Panc1 (cell line): ENCODE measurements around the gene SLC34A3. TPM values are rescaled to one million over a fixed set of nuclear protein-coding genes. Genes with fewer than 3 reads are reported as not detected.

ENCODE experiments used
- ATAC-seq: fragments of 200-7000 bp; cut with Tn5 transposase; 2 replicates; pipeline ENCODE4 v1.9.1; 2020; ENCODE audit warnings: mild to moderate bottlenecking, moderate library complexity
- BruUV-seq: library from RNA; stranded (reverse); fragments of 400-500 nt; replicated peaks from 2 replicates; lab custom pipeline; 2021; lab: Mats Ljungman, UMichigan
- CTCF ChIA-PET: fragments of 300-600 bp; sonication (Branson Sonifier 250); formaldehyde crosslinking; loops from one replicate; lab custom pipeline; 2022; ENCODE audit warnings: antibody characterized with exemption; lab: Charles Lee
- POLR2A ChIA-PET: fragments of 300-600 bp; sonication (Branson Sonifier 250); formaldehyde crosslinking; loops from one replicate; lab custom pipeline; 2022; ENCODE audit warnings: antibody characterized with exemption; lab: Charles Lee
- DNase-seq: peaks from one replicate; pipeline ENCODE4 v3.0.0-alpha.2; 2010; ENCODE audit warnings: low read depth, low spot score
- H3K27ac ChIP-seq: 2 replicates; pipeline ENCODE4 v1.5.1; 2011; ENCODE audit warnings: mild to moderate bottlenecking, low read length, inconsistent platforms
- H3K27me3 ChIP-seq: fragments of 200-500 bp; sonication (Bioruptor generic); 2 replicates; pipeline ENCODE4 v1.6.0; 2014; ENCODE audit warnings: low read length, inconsistent platforms; ENCODE audit not compliant: control insufficient read depth, insufficient read depth
- H3K36me3 ChIP-seq: fragments of 200-500 bp; sonication (Bioruptor generic); 2 replicates; pipeline ENCODE4 v1.5.1; 2014; ENCODE audit warnings: inconsistent platforms, mild to moderate bottlenecking, low read length, moderate library complexity; ENCODE audit not compliant: control insufficient read depth, insufficient read depth
- H3K4me1 ChIP-seq: 2 replicates; pipeline ENCODE4 v1.5.1; 2011; ENCODE audit warnings: inconsistent platforms, mild to moderate bottlenecking, low read length, moderate library complexity; ENCODE audit not compliant: control insufficient read depth, insufficient read depth
- H3K4me3 ChIP-seq, 2 experiments: 2 replicates each; pipeline ENCODE4 v1.5.1; 2011 to 2012; ENCODE audit warnings: low read depth in 2 of 2, low read length in 2 of 2, mild to moderate bottlenecking in 2 of 2, inconsistent platforms in 1 of 2, moderate library complexity in 1 of 2
- H3K9me3 ChIP-seq: fragments of 200-500 bp; sonication (Bioruptor generic); 2 replicates; pipeline ENCODE4 v1.5.1; 2014; ENCODE audit warnings: low read depth, mild to moderate bottlenecking, inconsistent platforms, low read length, moderate library complexity; ENCODE audit not compliant: control insufficient read depth, insufficient read depth
- POLR2AphosphoS5 ChIP-seq: IDR thresholded peaks from 2 replicates; pipeline ENCODE4 v1.6.1; 2012; ENCODE audit warnings: mild to moderate bottlenecking, low read depth, low read length, moderate library complexity
- SIN3A ChIP-seq: IDR thresholded peaks from 2 replicates; pipeline ENCODE4 v1.6.1; 2012; ENCODE audit warnings: low read depth, mild to moderate bottlenecking, low read length, moderate library complexity, borderline replicate concordance; ENCODE audit not compliant: insufficient read depth
- TCF7L2 ChIP-seq: IDR thresholded peaks from 2 replicates; pipeline ENCODE4 v1.6.1; 2011; ENCODE audit warnings: mild to moderate bottlenecking, low read depth, low read length, inconsistent platforms
- in situ Hi-C: cut with HindIII; loops from 2 replicates; pipeline ENCODE4 v1.10.0; 2016; ENCODE audit warnings: low sequenced_read_pairs, low pct_unique_long_range_greater_than_20kb
- intact Hi-C: fragments of 100-400 bp; cut with micrococcal nuclease; formaldehyde crosslinking; loops from one replicate; pipeline ENCODE4 v1.10.0; 2022; ENCODE audit not compliant: unreplicated experiment
- total RNA-seq: library from RNA; stranded (reverse); gene quantifications from one replicate; pipeline ENCODE4 v1.2.1, GENCODE V29; 2021; ENCODE audit not compliant: unreplicated experiment
- TF ChIP-seq, protein P1 (sequence below), 2 experiments: IDR thresholded peaks; 2 replicates each; pipeline ENCODE4 v1.6.1; 2011 to 2012; ENCODE audit warnings: low read depth in 2 of 2, control low read depth in 1 of 2, low read length in 1 of 2, mild to moderate bottlenecking in 1 of 2, moderate library complexity in 1 of 2; ENCODE audit not compliant: insufficient read depth in 1 of 2
- TF ChIP-seq, protein P2 (sequence below): fragments of 450-650 bp; IDR thresholded peaks from 2 replicates; pipeline ENCODE4 v1.5.1; 2017; ENCODE audit warnings: mild to moderate bottlenecking

SLC34A3 gene
- total RNA-seq, 1 experiment from 2014 or later = not detected

DNA sequence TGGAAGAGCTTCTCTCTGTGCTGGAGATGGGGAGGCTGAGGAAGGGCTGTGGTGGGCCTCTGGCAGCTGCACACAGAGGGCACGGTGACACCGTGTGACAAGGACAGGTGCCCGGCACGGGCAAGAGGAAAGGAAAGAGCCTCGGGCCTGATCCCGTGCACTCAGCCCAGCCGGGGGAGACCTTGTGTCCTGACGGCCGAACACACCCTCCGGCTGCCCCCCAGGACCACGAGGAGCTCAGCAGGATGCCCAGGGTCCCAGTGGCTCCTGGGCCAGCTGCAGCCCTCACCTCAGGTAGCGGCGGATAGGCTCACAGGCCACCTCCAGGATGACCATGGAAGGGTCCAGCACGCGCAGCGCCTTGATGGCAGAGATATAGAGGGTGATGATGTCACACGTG, 47.9 kb upstream of the SLC34A3 start:
- no TSS peak for BruUV-seq
- ATAC-seq = no peak
- Histone ChIP-seq H3K36me3 (no peaks in the 10 kb centered on the region; the same call in 1 of the 2 replicates), H3K27me3 (no peaks in the 10 kb centered on the region), H3K4me3 (no peak overlapping the region), H3K27ac (no peak overlapping the region), H3K4me1 (peaks cover 11% of the 10 kb centered on the region), H3K9me3 (no peaks in the 10 kb centered on the region)
- in situ Hi-C loops (no loop called here), intact Hi-C loops (no loop called here)
- ChIA-PET POLR2A (no interaction called here), CTCF (no interaction called here)
- TF ChIP-seq, protein P1, sequence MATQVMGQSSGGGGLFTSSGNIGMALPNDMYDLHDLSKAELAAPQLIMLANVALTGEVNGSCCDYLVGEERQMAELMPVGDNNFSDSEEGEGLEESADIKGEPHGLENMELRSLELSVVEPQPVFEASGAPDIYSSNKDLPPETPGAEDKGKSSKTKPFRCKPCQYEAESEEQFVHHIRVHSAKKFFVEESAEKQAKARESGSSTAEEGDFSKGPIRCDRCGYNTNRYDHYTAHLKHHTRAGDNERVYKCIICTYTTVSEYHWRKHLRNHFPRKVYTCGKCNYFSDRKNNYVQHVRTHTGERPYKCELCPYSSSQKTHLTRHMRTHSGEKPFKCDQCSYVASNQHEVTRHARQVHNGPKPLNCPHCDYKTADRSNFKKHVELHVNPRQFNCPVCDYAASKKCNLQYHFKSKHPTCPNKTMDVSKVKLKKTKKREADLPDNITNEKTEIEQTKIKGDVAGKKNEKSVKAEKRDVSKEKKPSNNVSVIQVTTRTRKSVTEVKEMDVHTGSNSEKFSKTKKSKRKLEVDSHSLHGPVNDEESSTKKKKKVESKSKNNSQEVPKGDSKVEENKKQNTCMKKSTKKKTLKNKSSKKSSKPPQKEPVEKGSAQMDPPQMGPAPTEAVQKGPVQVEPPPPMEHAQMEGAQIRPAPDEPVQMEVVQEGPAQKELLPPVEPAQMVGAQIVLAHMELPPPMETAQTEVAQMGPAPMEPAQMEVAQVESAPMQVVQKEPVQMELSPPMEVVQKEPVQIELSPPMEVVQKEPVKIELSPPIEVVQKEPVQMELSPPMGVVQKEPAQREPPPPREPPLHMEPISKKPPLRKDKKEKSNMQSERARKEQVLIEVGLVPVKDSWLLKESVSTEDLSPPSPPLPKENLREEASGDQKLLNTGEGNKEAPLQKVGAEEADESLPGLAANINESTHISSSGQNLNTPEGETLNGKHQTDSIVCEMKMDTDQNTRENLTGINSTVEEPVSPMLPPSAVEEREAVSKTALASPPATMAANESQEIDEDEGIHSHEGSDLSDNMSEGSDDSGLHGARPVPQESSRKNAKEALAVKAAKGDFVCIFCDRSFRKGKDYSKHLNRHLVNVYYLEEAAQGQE (IDR thresholded peaks at IDR 0.05; ENCODE audit: insufficient read depth in 1 of 2, low read depth in 2 of 2, low read length in 1 of 2) = no peak
- TF ChIP-seq TCF7L2 (no peak), SIN3A (no peak), POLR2AphosphoS5 (no peak)
- TF ChIP-seq, protein P2, sequence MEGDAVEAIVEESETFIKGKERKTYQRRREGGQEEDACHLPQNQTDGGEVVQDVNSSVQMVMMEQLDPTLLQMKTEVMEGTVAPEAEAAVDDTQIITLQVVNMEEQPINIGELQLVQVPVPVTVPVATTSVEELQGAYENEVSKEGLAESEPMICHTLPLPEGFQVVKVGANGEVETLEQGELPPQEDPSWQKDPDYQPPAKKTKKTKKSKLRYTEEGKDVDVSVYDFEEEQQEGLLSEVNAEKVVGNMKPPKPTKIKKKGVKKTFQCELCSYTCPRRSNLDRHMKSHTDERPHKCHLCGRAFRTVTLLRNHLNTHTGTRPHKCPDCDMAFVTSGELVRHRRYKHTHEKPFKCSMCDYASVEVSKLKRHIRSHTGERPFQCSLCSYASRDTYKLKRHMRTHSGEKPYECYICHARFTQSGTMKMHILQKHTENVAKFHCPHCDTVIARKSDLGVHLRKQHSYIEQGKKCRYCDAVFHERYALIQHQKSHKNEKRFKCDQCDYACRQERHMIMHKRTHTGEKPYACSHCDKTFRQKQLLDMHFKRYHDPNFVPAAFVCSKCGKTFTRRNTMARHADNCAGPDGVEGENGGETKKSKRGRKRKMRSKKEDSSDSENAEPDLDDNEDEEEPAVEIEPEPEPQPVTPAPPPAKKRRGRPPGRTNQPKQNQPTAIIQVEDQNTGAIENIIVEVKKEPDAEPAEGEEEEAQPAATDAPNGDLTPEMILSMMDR = no peak
- DNase-seq = no peak

DNA sequence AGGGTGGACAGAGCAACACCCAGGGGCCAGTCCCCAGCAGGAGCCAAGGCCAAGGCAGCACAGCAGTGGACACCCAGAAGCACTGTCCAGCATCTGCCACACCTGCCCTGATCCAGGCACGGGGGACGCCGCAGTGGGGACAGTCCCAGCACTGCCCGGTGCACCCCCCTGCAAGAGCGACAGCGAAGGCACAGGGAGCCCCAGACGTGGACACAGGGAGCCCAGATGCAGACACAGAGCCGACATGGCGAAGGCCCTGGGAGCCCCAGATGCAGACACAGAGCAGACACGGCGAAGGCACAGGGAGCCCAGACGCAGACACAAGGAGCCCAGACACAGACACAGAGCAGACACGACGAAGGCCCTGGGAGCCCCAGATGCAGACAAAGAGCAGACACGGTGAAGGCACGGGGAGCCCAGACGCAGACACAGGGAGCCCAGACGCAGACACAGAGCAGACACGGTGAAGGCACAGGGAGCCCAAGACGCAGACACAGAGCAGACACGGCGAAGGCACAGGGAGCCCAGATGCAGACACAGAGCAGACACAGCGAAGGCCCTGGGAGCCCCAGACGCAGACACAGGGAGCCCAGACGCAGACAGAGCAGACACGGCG, 46.6 kb upstream of the SLC34A3 start:
- in situ Hi-C loops = no loop called here
- no peaks in the 10 kb centered on the region for H3K9me3 ChIP-seq
- H3K27ac ChIP-seq = no peak overlapping the region
- DNase-seq = no peak
- ChIA-PET POLR2A (no interaction called here), CTCF (no interaction called here)
- H3K27me3 ChIP-seq = no peaks in the 10 kb centered on the region
- H3K4me3 ChIP-seq = no peak overlapping the region
- H3K4me1 ChIP-seq = peaks cover 11% of the 10 kb centered on the region
- no peak for TF ChIP-seq TCF7L2
- TF ChIP-seq, protein P2 = no peak
- no peak for TF ChIP-seq POLR2AphosphoS5
- TF ChIP-seq, protein P1 (IDR thresholded peaks at IDR 0.05; ENCODE audit: insufficient read depth in 1 of 2, low read depth in 2 of 2, low read length in 1 of 2) = no peak
- TF ChIP-seq SIN3A = no peak
- H3K36me3 ChIP-seq = no peaks in the 10 kb centered on the region; the same call in 1 of the 2 replicates
- no peak for ATAC-seq
- intact Hi-C loops = no loop called here
- no TSS peak for BruUV-seq
